IPS DF 6.9 (cell line): ENCODE measurements around the gene CARD8.

Experiments
- DNase-seq: peaks from one replicate; pipeline ENCODE4 v3.0.0-alpha.2; 2013; ENCODE audit warnings: low read depth, low spot score
- H3K27ac ChIP-seq: one replicate; pipeline ENCODE4 v1.5.1; 2013; ENCODE audit warnings: low read length, control low read depth
- H3K27me3 ChIP-seq: 2 replicates; pipeline ENCODE4 v1.6.1; 2013; ENCODE audit warnings: mild to moderate bottlenecking, low read length; ENCODE audit not compliant: control insufficient read depth, insufficient read depth
- H3K36me3 ChIP-seq: 2 replicates; pipeline ENCODE4 v1.6.1; 2013; ENCODE audit warnings: low read length; ENCODE audit not compliant: control insufficient read depth, insufficient read depth
- H3K4me1 ChIP-seq: 2 replicates; pipeline ENCODE4 v1.6.1; 2013; ENCODE audit warnings: low read length; ENCODE audit not compliant: control insufficient read depth, insufficient read depth
- H3K4me3 ChIP-seq: 2 replicates; pipeline ENCODE4 v1.5.1; 2013; ENCODE audit warnings: mild to moderate bottlenecking, low read length
- H3K9me3 ChIP-seq: 2 replicates; pipeline ENCODE4 v1.6.1; 2013; ENCODE audit warnings: low read length, inconsistent platforms; ENCODE audit not compliant: control insufficient read depth, insufficient read depth
- WGBS: extraction: QIAGEN DNeasy Blood & Tissue Kit; methylation state at CpG from one replicate; pipeline ENCODE4 v1.1.7; 2013; ENCODE audit warnings: mixed read lengths, missing lambda C conversion rate; ENCODE audit not compliant: insufficient read length, insufficient coverage; 5-methylcytosine and 5-hydroxymethylcytosine counted together

Gene CARD8

GRCh38 chr19:48194041-48194843 is 61.5 kb downstream of the CARD8 start:
- Histone ChIP-seq H3K4me1 (peaks cover 2% of the 10 kb centered on the region; the same call in 1 of the 2 replicates), H3K36me3 (no peaks in the 10 kb centered on the region; the same call in 1 of the 2 replicates)
- no peak for DNase-seq

DNA sequence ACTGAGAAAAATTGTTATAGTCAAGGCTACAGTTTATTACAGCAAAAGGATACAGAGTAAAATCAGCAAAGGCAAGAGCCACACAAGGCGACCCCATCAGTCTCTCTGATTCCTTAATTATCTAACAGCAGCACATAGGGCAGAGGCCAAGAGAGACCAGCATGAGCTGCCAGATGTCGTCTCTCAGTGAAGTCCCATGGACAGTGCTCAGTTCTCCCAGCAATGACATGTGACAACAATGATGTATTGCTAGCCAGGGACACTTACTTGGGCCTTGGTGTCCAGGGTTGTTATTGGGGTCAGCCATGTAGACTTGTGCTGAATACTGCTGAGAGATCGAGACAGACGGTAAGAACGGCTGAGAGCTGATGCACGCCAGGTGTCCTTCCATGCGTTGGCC is 63.0 kb downstream of the CARD8 start:
- H3K9me3 ChIP-seq, result no peaks in the 10 kb centered on the region
- WGBS, result no CpG with 5 or more reads among the region's 7 CpGs
- DNase-seq, result no peak
- H3K4me1 ChIP-seq, result peaks cover 2% of the 10 kb centered on the region; the same call in 1 of the 2 replicates
- H3K4me3 ChIP-seq, result no peak overlapping the region
- H3K27me3 ChIP-seq, result no peaks in the 10 kb centered on the region
- H3K36me3 ChIP-seq, result no peaks in the 10 kb centered on the region; the same call in none of the 2 replicates
- no peak overlapping the region for H3K27ac ChIP-seq

More at GRCh38 chr19:48194041-48194843, 61.5 kb downstream of the CARD8 start:
- Histone ChIP-seq H3K9me3 (no peaks in the 10 kb centered on the region), H3K27me3 (no peaks in the 10 kb centered on the region), H3K4me3 (no peak overlapping the region), H3K27ac (no peak overlapping the region)
- no CpG with 5 or more reads among the region's 36 CpGs for WGBS

- Histone ChIP-seq H3K27me3 (no peaks in the 10 kb centered on the region), H3K9me3 (no peaks in the 10 kb centered on the region), H3K27ac (no peak overlapping the region), H3K4me3 (no peak overlapping the region), H3K4me1 (peaks cover 2% of the 10 kb centered on the region; the same call in 1 of the 2 replicates), H3K36me3 (no peaks in the 10 kb centered on the region; the same call in none of the 2 replicates)
- DNase-seq, result no peak
- WGBS, result no CpG with 5 or more reads among the region's 3 CpGs
Measured at GRCh38 chr19:48190885-48191284, 64.8 kb downstream of the CARD8 start.

GRCh38 chr19:48190288-48190884 is 65.3 kb downstream of the CARD8 start:
- no peaks in the 10 kb centered on the region; the same call in none of the 2 replicates for H3K36me3 ChIP-seq
- no CpG with 5 or more reads among the region's 13 CpGs for WGBS
- H3K4me1 ChIP-seq, result peaks cover 2% of the 10 kb centered on the region; the same call in 1 of the 2 replicates
- H3K4me3 ChIP-seq, result no peak overlapping the region
- H3K27me3 ChIP-seq, result no peaks in the 10 kb centered on the region
- H3K9me3 ChIP-seq, result no peaks in the 10 kb centered on the region
- peak; percentile 95 for DNase-seq
- no peak overlapping the region for H3K27ac ChIP-seq

DNA sequence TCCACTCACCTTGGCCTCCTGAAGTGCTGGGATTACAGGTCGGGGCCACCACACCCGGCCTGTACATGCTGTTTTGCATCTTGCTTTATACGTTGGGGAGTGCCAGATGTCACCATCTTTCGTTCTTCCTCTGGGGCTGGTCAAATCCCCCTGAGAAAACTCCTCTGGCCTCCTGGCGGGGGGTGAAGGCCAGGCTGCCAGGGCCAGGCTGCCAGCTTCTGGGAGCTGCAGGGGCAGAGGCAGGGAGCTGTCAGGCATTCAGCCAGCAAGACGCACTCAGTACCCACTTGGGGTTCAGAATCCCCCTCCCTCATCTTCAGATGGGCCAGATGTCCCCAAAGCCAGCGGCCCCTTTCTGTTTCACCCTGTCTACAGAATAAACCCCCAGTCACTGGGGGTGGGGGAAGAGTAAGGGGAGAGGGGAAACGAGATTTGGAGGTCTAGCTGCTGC is 69.1 kb downstream of the CARD8 start:
- Histone ChIP-seq H3K27ac (no peak overlapping the region), H3K4me1 (no peaks in the 10 kb centered on the region), H3K36me3 (no peaks in the 10 kb centered on the region; the same call in 1 of the 2 replicates), H3K27me3 (no peaks in the 10 kb centered on the region), H3K9me3 (no peaks in the 10 kb centered on the region), H3K4me3 (no peak overlapping the region)
- no peak for DNase-seq
- WGBS, result no CpG with 5 or more reads among the region's 8 CpGs

DNA sequence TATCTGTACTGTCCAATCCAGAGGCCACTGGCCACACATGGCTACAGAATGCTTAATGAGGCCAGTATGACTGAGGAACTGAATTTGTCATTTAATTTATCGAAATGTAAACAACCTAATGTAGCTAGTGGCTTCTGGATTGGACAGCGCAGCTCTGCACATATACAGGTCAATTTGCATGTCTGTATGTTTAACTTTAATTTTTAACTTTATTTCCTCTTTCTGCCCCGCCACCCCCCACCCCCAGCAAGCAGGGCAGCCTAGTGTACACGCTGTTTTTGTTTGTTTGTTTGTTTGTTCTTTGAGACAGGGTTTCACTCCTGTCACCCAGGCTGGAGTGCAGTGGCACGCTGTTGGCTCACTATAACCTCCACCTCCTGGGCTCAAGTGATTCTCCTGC is 69.7 kb downstream of the CARD8 start:
- no peaks in the 10 kb centered on the region for H3K4me1 ChIP-seq
- H3K9me3 ChIP-seq, result no peaks in the 10 kb centered on the region
- DNase-seq, result no peak
- no peaks in the 10 kb centered on the region for H3K27me3 ChIP-seq
- no CpG with 5 or more reads among the region's 5 CpGs for WGBS
- H3K4me3 ChIP-seq, result no peak overlapping the region
- no peak overlapping the region for H3K27ac ChIP-seq
- no peaks in the 10 kb centered on the region; the same call in 1 of the 2 replicates for H3K36me3 ChIP-seq

- no CpG with 5 or more reads among the region's 9 CpGs for WGBS
- no peak for DNase-seq
- Histone ChIP-seq H3K4me1 (no peaks in the 10 kb centered on the region), H3K27me3 (no peaks in the 10 kb centered on the region), H3K36me3 (no peaks in the 10 kb centered on the region), H3K9me3 (no peaks in the 10 kb centered on the region), H3K4me3 (no peak overlapping the region), H3K27ac (no peak overlapping the region)
Measured at GRCh38 chr19:48183356-48183755, 72.4 kb downstream of the CARD8 start.

- H3K4me3 ChIP-seq, result no peak overlapping the region
- H3K36me3 ChIP-seq, result no peaks in the 10 kb centered on the region
- H3K4me1 ChIP-seq, result no peaks in the 10 kb centered on the region
- DNase-seq, result no peak
- H3K27ac ChIP-seq, result no peak overlapping the region
- WGBS, result no CpG with 5 or more reads among the region's 38 CpGs
- H3K27me3 ChIP-seq, result no peaks in the 10 kb centered on the region
- no peaks in the 10 kb centered on the region for H3K9me3 ChIP-seq
Measured at GRCh38 chr19:48182434-48182833, 73.3 kb downstream of the CARD8 start.

DNA sequence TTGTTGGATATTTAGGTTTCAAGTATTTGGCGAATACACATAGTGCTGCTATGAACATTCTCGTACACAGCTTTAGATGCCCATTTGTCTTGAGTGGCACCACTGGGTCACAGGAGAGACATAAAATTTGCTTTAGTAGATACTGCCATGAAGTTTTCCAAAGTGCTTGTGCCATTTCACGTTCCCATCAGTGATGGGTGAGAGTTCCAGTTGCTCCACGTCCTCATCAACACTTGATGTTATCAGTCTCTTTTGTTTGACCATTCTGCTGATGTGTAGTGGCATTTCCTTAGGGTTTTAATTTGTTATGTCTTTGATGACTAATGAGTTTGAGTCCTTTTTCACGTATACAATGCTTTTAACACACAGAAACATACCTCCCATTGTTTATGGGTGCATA is 74.2 kb downstream of the CARD8 start:
- Histone ChIP-seq H3K4me3 (no peak overlapping the region), H3K9me3 (no peaks in the 10 kb centered on the region), H3K4me1 (no peaks in the 10 kb centered on the region), H3K36me3 (no peaks in the 10 kb centered on the region), H3K27ac (no peak overlapping the region), H3K27me3 (no peaks in the 10 kb centered on the region)
- no CpG with 5 or more reads among the region's 5 CpGs for WGBS
- DNase-seq, result no peak

DNA sequence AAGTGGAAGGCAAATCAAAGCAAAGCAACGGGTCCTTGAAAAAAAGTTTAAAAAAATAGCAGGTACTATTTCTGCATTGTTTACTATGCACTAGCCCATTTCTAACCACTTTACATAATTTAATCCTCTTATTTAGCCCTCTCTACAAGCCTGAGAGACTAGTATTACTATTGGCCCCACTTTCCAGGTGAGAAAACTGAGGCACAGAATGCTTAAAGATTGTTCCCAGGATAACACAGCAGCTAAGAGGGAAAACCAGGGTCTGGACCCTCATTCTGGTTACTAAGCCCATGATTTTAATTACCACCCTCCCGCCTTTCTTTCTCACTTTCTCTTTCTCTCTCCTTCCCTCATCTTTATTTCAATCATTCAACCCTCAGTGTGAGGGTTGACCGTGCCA is 79.5 kb downstream of the CARD8 start:
- H3K9me3 ChIP-seq, result no peaks in the 10 kb centered on the region
- DNase-seq, result no peak
- no peak overlapping the region for H3K27ac ChIP-seq
- no peaks in the 10 kb centered on the region; the same call in none of the 2 replicates for H3K36me3 ChIP-seq
- H3K27me3 ChIP-seq, result no peaks in the 10 kb centered on the region
- H3K4me1 ChIP-seq, result 0 out of 2 replicates have a peak, but pooled peaks cover 1% of the 10 kb centered on the region
- no peak overlapping the region for H3K4me3 ChIP-seq
- WGBS, result 100% methylated on average over 1 of the region's 3 CpGs
